ENCODE results near the gene MYDGF. TPM values are rescaled to one million over a fixed set of nuclear protein-coding genes. Genes with fewer than 3 reads are reported as not detected.

The MYDGF gene
- total and polyA plus RNA-seq, 2 of the 13 experiments (the other 11 are each of a cell fraction or from before 2014, with no cell fraction given): 116 to 198 TPM

- TF ChIP-seq POLR2A (IDR thresholded peaks at IDR 0.05; ENCODE audit: insufficient read depth in 1 of 2, low read depth in 2 of 2, low read length in 2 of 2): peak in 1 of 2 experiments; percentile 42; a peak in 1 of 4 replicates
- TF ChIP-seq ZNF430 (CRISPR knock-in tag; IDR thresholded peaks at IDR 0.05): no peak
- peak; percentile 39; the same call in 1 of the 2 replicates for TF ChIP-seq DRAP1 (CRISPR knock-in tag; IDR thresholded peaks at IDR 0.05)
- TF ChIP-seq SMAD3 (CRISPR knock-in tag; IDR thresholded peaks at IDR 0.05): peak; percentile 46; the same call in 1 of the 2 replicates
- TF ChIP-seq AGO2 (optimal IDR thresholded peaks at IDR 0.05; ENCODE audit: low read depth, low read length): no peak
- no peak; a peak in 1 of 4 replicates for TF ChIP-seq HMGXB4 (CRISPR knock-in tag; IDR thresholded peaks at IDR 0.05; ENCODE audit: borderline replicate concordance in 1 of 2, low read depth in 1 of 2)
- TF ChIP-seq ZNF768 (CRISPR knock-in tag; IDR thresholded peaks at IDR 0.05): peak; percentile 80
- TF ChIP-seq FOSL2 (CRISPR knock-in tag; IDR thresholded peaks at IDR 0.05): peak; percentile 8; the same call in 1 of the 2 replicates
- TF ChIP-seq ZNF770 (CRISPR knock-in tag; IDR thresholded peaks at IDR 0.05): peak; percentile 76
- 0 out of 2 replicates have a peak, but pooled peaks have one; percentile 15 for TF ChIP-seq TBX2 (CRISPR knock-in tag; IDR thresholded peaks at IDR 0.05; ENCODE audit: borderline replicate concordance)
- TF ChIP-seq ZKSCAN5 (CRISPR knock-in tag; IDR thresholded peaks at IDR 0.05): no peak
- TF ChIP-seq PLRG1 (conservative IDR thresholded peaks at IDR 0.05): no peak
- TF ChIP-seq ARID5B (CRISPR knock-in tag; IDR thresholded peaks at IDR 0.05): peak; percentile 22; the same call in 1 of the 2 replicates
- peak; percentile 21; the same call in 1 of the 2 replicates for TF ChIP-seq TFDP2 (CRISPR knock-in tag; IDR thresholded peaks at IDR 0.05)
- TF ChIP-seq ZIK1 (CRISPR knock-in tag; IDR thresholded peaks at IDR 0.05; ENCODE audit: borderline replicate concordance, low read depth): peak; percentile 51; the same call in 1 of the 2 replicates
- 0 out of 2 replicates have a peak, but pooled peaks have one; percentile 25 for TF ChIP-seq DNMT3B (CRISPR knock-in tag; conservative IDR thresholded peaks at IDR 0.05)
- TF ChIP-seq ELF3 (CRISPR knock-in tag; IDR thresholded peaks at IDR 0.05): peak; percentile 55
- no peak for TF ChIP-seq ZNF709 (CRISPR knock-in tag; IDR thresholded peaks at IDR 0.05)
- TF ChIP-seq ZNF879 (CRISPR knock-in tag; IDR thresholded peaks at IDR 0.05): no peak
- TF ChIP-seq MAX (IDR thresholded peaks at IDR 0.05): peak; percentile 76
- no peak for TF ChIP-seq CEBPG (CRISPR knock-in tag; IDR thresholded peaks at IDR 0.05)
Observed at GRCh38 chr19:4638828-4639530, 31.2 kb downstream of the MYDGF start, which contains the start of gene TNFAIP8L1 (continued).

All from HepG2 (cell line).